ENCODE measurements around the gene COLQ.

The COLQ gene

GRCh38 chr3:15551902-15552301, 30.4 kb upstream of the COLQ start:
- no peak for TF ChIP-seq CTCF (IDR thresholded peaks at IDR 0.05; ENCODE audit: low read depth, low read length)
- DNase-seq (ENCODE audit: extremely low read depth, low read depth) = no peak

- no peak for TF ChIP-seq CTCF (IDR thresholded peaks at IDR 0.05; ENCODE audit: low read depth, low read length)
- DNase-seq (ENCODE audit: extremely low read depth, low read depth) = no peak
Observed at GRCh38 chr3:15549846-15550245, 28.3 kb upstream of the COLQ start.

DNA sequence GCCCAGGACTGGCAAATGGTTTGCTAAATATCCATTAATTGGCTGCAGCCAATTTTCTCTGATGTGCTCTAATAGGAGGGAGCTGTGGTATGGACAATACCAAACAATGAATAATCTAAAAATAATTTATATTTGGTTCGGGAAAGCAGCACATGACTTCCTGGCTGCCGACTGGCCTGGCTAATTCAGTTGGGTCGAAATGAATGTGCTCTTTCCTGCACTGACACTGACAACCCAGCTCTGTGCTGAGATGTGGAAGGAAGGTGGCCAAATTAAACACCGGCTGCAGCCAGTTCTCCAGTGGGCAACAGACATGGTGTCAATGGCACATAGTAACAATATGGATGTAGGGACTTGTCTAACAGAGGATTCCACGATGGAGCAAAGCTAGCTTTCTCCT, 21.1 kb upstream of the COLQ start:
- TF ChIP-seq CTCF (IDR thresholded peaks at IDR 0.05; ENCODE audit: low read depth, low read length) = no peak
- DNase-seq (ENCODE audit: extremely low read depth, low read depth) = no peak

- no peak for TF ChIP-seq CTCF (IDR thresholded peaks at IDR 0.05; ENCODE audit: low read depth, low read length)
- DNase-seq (ENCODE audit: extremely low read depth, low read depth) = no peak
Observed at GRCh38 chr3:15541371-15541770, 19.9 kb upstream of the COLQ start.

DNA sequence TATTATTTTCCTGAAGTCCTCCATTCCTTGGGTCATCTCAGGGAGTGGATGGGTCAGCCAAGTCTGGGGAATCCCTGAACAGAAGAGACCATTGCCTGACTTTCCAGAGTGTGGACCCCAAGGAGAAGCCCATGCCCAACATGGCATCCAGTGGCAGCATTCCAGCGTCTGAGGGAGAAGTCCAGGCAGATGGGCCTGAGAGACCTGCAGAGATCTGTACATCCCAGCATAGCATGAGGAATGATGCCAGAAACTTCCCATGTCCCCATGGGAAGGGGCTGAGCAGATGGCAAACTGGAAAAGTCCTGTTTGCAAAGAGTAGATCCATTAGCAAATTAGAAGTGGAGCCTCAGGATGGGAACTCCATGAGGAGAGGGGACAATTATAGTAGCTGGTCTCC, 17.6 kb upstream of the COLQ start:
- DNase-seq (ENCODE audit: extremely low read depth, low read depth) = no peak
- TF ChIP-seq CTCF (IDR thresholded peaks at IDR 0.05; ENCODE audit: low read depth, low read length) = no peak

GRCh38 chr3:15538345-15538744, 16.8 kb upstream of the COLQ start:
- no peak for DNase-seq (ENCODE audit: extremely low read depth, low read depth)
- no peak for TF ChIP-seq CTCF (IDR thresholded peaks at IDR 0.05; ENCODE audit: low read depth, low read length)

DNA sequence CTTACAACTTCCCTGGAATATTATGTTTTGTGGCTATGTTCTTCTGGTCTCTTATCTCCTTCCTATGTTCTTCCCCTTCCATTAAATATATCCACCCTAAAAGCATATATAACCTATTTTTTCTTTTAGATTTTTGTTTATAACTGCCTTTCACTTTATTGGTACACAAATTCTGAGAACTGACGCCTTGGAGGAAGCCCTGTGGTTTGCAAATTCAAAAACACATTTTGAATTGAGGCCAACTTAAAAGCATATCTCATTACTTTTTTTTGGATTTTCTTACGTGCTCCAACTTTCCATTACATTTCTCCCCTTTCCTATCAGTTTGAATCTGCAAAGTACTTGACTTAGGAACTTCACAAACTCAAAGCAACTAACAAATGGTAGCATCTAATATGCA, 15.3 kb upstream of the COLQ start:
- DNase-seq (ENCODE audit: extremely low read depth, low read depth) = no peak
- TF ChIP-seq CTCF (IDR thresholded peaks at IDR 0.05; ENCODE audit: low read depth, low read length) = no peak
